Astrocyte of the spinal cord (primary cell): Measurements from ENCODE around the gene DHRS7C.
A peak's percentile ranks its signal among the peaks of the same experiment; 100 is the strongest.

Experiments
- DNase-seq: peaks from one replicate; pipeline ENCODE4 v3.0.0; 2011; ENCODE audit warnings: low read depth, low spot score
- H3K4me3 ChIP-seq: 2 replicates; pipeline ENCODE4 v1.5.1; 2011; ENCODE audit warnings: low read depth, mild to moderate bottlenecking, low read length, moderate library complexity
- CTCF ChIP-seq: IDR thresholded peaks from 2 replicates; pipeline ENCODE4 v1.5.1; 2012; ENCODE audit warnings: low read depth, mild to moderate bottlenecking, low read length, inconsistent platforms
- in situ Hi-C: cut with HindIII; loops from 2 replicates; pipeline ENCODE4 v1.10.0; 2017; ENCODE audit warnings: low sequenced_read_pairs

The DHRS7C gene

GRCh38 chr17:9771465-9771864 is 19.9 kb downstream of the DHRS7C start:
- no peak for TF ChIP-seq CTCF
- no peak for DNase-seq

GRCh38 chr17:9769036-9769695 is 22.2 kb downstream of the DHRS7C start:
- DNase-seq: no peak
- in situ Hi-C loops: no loop called here
- H3K4me3 ChIP-seq: no peak overlapping the region
- TF ChIP-seq CTCF: no peak

More at GRCh38 chr17:9771465-9771864, 19.9 kb downstream of the DHRS7C start:
- no peak overlapping the region for H3K4me3 ChIP-seq
- in situ Hi-C loops: no loop called here

- in situ Hi-C loops: no loop called here
- DNase-seq: peak; percentile 33
- peak; percentile 25 for TF ChIP-seq CTCF
- no peak overlapping the region for H3K4me3 ChIP-seq
These were observed 22.9 kb downstream of the DHRS7C start for GRCh38 chr17:9768381-9768934.

GRCh38 chr17:9767432-9767991 is 23.9 kb downstream of the DHRS7C start:
- in situ Hi-C loops: no loop called here
- no peak overlapping the region for H3K4me3 ChIP-seq
- no peak for TF ChIP-seq CTCF
- DNase-seq: no peak

- no peak for TF ChIP-seq CTCF
- in situ Hi-C loops: no loop called here
- DNase-seq: no peak
- H3K4me3 ChIP-seq: no peak overlapping the region
These were observed 24.4 kb downstream of the DHRS7C start for GRCh38 chr17:9766970-9767369.

GRCh38 chr17:9765322-9765721 is 26.1 kb downstream of the DHRS7C start:
- TF ChIP-seq CTCF: no peak
- DNase-seq: no peak
- in situ Hi-C loops: no loop called here

More at GRCh38 chr17:9765322-9765721, 26.1 kb downstream of the DHRS7C start:
- H3K4me3 ChIP-seq: no peak overlapping the region
